Right atrium auricular region (tissue), 2 donors: ENCODE results near the gene TESPA1. TPM values are rescaled to one million over a fixed set of nuclear protein-coding genes. Genes with fewer than 3 reads are reported as not detected.
"Not testable (repeated sequence)": the region's sequence is repeated elsewhere in the genome, so short reads cannot be mapped to it uniquely, and the experiment has no call there.

Experiments
- DNase-seq: peaks from one replicate; pipeline ENCODE4 v3.0.0-alpha.2; 2019; ENCODE audit warnings: low spot score
- H3K27ac ChIP-seq, 2 donors: fragments of 200-600 bp; sonication (generic); 1 replicate in 1 of 2; 2 replicates in 1 of 2; pipeline ENCODE4 v1.5.1; 2016 to 2019
- H3K27me3 ChIP-seq, 2 donors: fragments of 200-600 bp; sonication (generic); one replicate each; pipeline versions ENCODE4 v1.5.1 to v1.6.0; 2017 to 2019
- H3K36me3 ChIP-seq: fragments of 200-600 bp; sonication (generic); one replicate; pipeline ENCODE4 v1.5.1; 2016
- H3K4me1 ChIP-seq, 2 donors: fragments of 200-600 bp; sonication (generic); one replicate each; pipeline versions ENCODE4 v1.5.1 to v1.6.0; 2017 to 2019
- H3K4me3 ChIP-seq, 2 donors: fragments of 200-600 bp; sonication (generic); 1 replicate in 1 of 2; 2 replicates in 1 of 2; pipeline ENCODE4 v1.5.1; 2017 to 2019; ENCODE audit warnings: mild to moderate bottlenecking in 1 of 2, moderate library complexity in 1 of 2
- H3K9me3 ChIP-seq, 2 donors: fragments of 200-600 bp; sonication (generic); one replicate each; pipeline ENCODE4 v1.5.1; 2019
- CTCF ChIP-seq, 2 donors: fragments of 200-600 bp; sonication (generic); IDR thresholded peaks; one replicate each; pipeline ENCODE4 v1.5.1; 2019; ENCODE audit warnings: antibody characterized with exemption in 2 of 2
- total RNA-seq, 2 donors: library from RNA; depleted of rRNA; stranded (reverse); fragments of >200 nt; gene quantifications; one replicate each; pipeline ENCODE4 v1.1.0, GENCODE V29; 2016

The TESPA1 gene
- total RNA-seq, 2 donors from 2014 or later, result 0.19 TPM; not detected in 1

- H3K4me1 ChIP-seq, result no peaks in the 10 kb centered on the region
- H3K27me3 ChIP-seq, result no peaks in the 10 kb centered on the region
- no peak for TF ChIP-seq CTCF (IDR thresholded peaks at IDR 0.05)
- no peak overlapping the region for H3K4me3 ChIP-seq
- H3K36me3 ChIP-seq, result no peaks in the 10 kb centered on the region
- DNase-seq, result no peak
- H3K27ac ChIP-seq, result no peak overlapping the region
- no peaks in the 10 kb centered on the region for H3K9me3 ChIP-seq
Observed at GRCh38 chr12:54950071-54950727, 34.4 kb downstream of the TESPA1 start.

GRCh38 chr12:54949073-54949711 lies 35.4 kb downstream of the TESPA1 start:
- H3K27me3 ChIP-seq, result no peaks in the 10 kb centered on the region
- H3K4me3 ChIP-seq, result no peak overlapping the region
- no peaks in the 10 kb centered on the region for H3K4me1 ChIP-seq
- TF ChIP-seq CTCF (IDR thresholded peaks at IDR 0.05), result no peak
- DNase-seq, result no peak
- H3K36me3 ChIP-seq, result no peaks in the 10 kb centered on the region
- H3K27ac ChIP-seq, result no peak overlapping the region
- H3K9me3 ChIP-seq, result no peaks in the 10 kb centered on the region

- no peaks in the 10 kb centered on the region for H3K36me3 ChIP-seq
- no peaks in the 10 kb centered on the region for H3K9me3 ChIP-seq
- no peak overlapping the region for H3K27ac ChIP-seq
- no peaks in the 10 kb centered on the region for H3K4me1 ChIP-seq
- TF ChIP-seq CTCF (IDR thresholded peaks at IDR 0.05), result no peak
- no peak for DNase-seq
- H3K27me3 ChIP-seq, result no peaks in the 10 kb centered on the region
- H3K4me3 ChIP-seq, result no peak overlapping the region
Observed at GRCh38 chr12:54948171-54948570, 36.4 kb downstream of the TESPA1 start.

GRCh38 chr12:54945082-54945481 lies 39.5 kb downstream of the TESPA1 start:
- no peak for DNase-seq
- Histone ChIP-seq H3K27me3 (no peaks in the 10 kb centered on the region), H3K9me3 (no peaks in the 10 kb centered on the region), H3K4me1 (no peaks in the 10 kb centered on the region), H3K27ac (no peak overlapping the region), H3K36me3 (no peaks in the 10 kb centered on the region), H3K4me3 (no peak overlapping the region)
- TF ChIP-seq CTCF (IDR thresholded peaks at IDR 0.05), result no peak

- H3K27me3 ChIP-seq, H3K4me3 ChIP-seq, H3K4me1 ChIP-seq, H3K9me3 ChIP-seq, DNase-seq, H3K27ac ChIP-seq, H3K36me3 ChIP-seq: not testable (repeated sequence)
Observed at GRCh38 chr12:54943292-54943691, 41.3 kb downstream of the TESPA1 start.

- Histone ChIP-seq H3K4me3 (no peak overlapping the region), H3K36me3 (no peaks in the 10 kb centered on the region), H3K27me3 (no peaks in the 10 kb centered on the region), H3K4me1 (no peaks in the 10 kb centered on the region), H3K27ac (no peak overlapping the region), H3K9me3 (no peaks in the 10 kb centered on the region)
- no peak for TF ChIP-seq CTCF (IDR thresholded peaks at IDR 0.05)
- DNase-seq, result no peak
Observed at GRCh38 chr12:54941659-54942058, 42.9 kb downstream of the TESPA1 start.
